ENCODE measurements around the gene SIGLEC10. TPM values are rescaled to one million over a fixed set of nuclear protein-coding genes. Genes with fewer than 3 reads are reported as not detected.
"Not testable (repeated sequence)": the region's sequence is repeated elsewhere in the genome, so short reads cannot be mapped to it uniquely, and the experiment has no call there.

The SIGLEC10 gene
- total RNA-seq, 4 donors from 2014 or later: 2.1 to 21.9 (median 7.3) TPM

DNA sequence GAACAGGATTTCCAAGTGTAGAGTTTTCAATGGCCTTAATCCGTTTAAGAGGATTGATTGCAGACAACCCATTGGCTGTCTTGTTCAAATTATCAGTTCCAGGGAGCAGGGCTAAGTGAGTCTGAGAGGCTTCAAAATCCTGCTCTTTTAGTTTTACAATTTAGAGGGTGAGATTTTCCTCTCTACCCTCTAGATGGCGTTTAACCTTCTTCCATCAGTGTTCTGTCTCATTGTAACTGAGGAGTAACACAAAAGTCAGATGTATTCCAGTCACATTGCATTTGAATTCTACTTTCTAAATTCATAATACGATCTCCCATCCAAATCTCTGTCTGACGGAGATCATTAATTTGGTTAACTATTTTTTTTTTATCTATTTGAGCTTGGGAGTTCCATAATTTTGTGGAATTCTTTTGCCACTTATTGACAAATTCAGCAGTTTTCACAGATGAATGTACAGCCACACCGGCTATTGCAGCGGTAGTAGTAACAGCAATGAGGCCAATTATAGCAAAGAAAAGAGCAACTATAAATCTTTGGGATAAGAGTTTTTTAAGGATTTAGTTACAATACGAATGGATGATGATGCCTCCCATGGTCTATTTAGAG lies 19.2 kb downstream of the SIGLEC10 start:
- WGBS, 2 donors: 35 to 40% methylated on average over 7 of the region's 7 CpGs
- H3K27ac ChIP-seq: no peak overlapping the region

DNA sequence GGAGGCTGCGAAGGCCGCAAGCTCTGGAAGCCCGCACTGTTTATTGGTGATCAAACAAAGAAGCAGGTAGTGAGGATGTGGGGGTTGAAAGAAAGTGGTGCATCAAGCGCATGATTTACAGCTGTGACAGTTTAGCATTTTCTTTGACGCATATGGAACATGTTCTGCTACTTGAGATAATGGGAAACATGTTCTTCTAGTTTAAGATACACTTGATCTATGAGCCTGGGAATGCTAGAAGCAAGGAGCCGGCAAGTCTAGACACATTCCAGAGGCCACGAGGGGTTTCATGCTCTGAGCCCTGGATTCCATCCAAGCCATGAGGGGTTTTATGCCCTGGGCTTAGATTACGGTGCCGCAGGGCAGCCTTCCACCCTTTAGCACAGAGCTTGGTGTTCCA lies 20.0 kb downstream of the SIGLEC10 start:
- H3K27me3 ChIP-seq; DNase-seq (ENCODE audit: low spot score in 2 of 2); H3K4me3 ChIP-seq; H3K27ac ChIP-seq; H3K36me3 ChIP-seq: not testable (repeated sequence)
- H3K9me3 ChIP-seq: peaks cover 0 to 10% (median 2%) of the 10 kb centered on the region in 4 donors
- peaks cover 0 to 15% (median 6%) of the 10 kb centered on the region in 4 donors for H3K4me1 ChIP-seq
- WGBS, 2 donors: 53 to 58% methylated on average over 9 of the region's 9 CpGs

More for the DNA sequence above, 19.2 kb downstream of the SIGLEC10 start:
- H3K4me1 ChIP-seq: peaks cover 0 to 15% (median 6%) of the 10 kb centered on the region in 4 donors
- H3K9me3 ChIP-seq: peaks cover 0 to 16% (median 2%) of the 10 kb centered on the region in 4 donors
- no peak for TF ChIP-seq POLR2A (IDR thresholded peaks at IDR 0.05)
- TF ChIP-seq, protein P1, sequence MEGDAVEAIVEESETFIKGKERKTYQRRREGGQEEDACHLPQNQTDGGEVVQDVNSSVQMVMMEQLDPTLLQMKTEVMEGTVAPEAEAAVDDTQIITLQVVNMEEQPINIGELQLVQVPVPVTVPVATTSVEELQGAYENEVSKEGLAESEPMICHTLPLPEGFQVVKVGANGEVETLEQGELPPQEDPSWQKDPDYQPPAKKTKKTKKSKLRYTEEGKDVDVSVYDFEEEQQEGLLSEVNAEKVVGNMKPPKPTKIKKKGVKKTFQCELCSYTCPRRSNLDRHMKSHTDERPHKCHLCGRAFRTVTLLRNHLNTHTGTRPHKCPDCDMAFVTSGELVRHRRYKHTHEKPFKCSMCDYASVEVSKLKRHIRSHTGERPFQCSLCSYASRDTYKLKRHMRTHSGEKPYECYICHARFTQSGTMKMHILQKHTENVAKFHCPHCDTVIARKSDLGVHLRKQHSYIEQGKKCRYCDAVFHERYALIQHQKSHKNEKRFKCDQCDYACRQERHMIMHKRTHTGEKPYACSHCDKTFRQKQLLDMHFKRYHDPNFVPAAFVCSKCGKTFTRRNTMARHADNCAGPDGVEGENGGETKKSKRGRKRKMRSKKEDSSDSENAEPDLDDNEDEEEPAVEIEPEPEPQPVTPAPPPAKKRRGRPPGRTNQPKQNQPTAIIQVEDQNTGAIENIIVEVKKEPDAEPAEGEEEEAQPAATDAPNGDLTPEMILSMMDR (IDR thresholded peaks at IDR 0.05): peak in 3 of 5 experiments; percentile 31 to 38 (median 38)
- H3K27me3 ChIP-seq: no peaks in the 10 kb centered on the region
- no peaks in the 10 kb centered on the region for H3K36me3 ChIP-seq
- no peak overlapping the region for H3K4me3 ChIP-seq
- DNase-seq (ENCODE audit: low spot score in 2 of 2): no peak

DNA sequence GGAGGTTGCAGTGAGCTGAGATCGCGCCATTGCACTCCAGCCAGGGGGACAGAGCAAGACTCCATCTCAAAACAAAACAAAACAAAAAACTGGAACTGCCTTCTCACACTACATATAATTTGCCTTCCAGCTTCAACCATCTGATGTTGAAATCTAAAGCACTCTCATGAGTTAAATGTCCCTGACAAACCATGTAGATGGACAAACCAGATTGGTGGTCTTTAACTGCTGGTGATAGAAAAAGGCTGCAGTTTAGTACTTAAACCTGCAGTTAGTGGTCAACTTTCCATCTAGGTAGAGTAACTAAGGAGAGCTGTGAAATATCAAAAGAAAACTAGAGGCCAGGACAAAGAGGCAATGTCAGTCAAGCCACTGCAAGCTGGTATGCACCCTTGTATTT lies 21.3 kb downstream of the SIGLEC10 start:
- Histone ChIP-seq H3K36me3 (no peaks in the 10 kb centered on the region), H3K9me3 (no peaks in the 10 kb centered on the region), H3K4me1 (peaks cover 0 to 15% (median 6%) of the 10 kb centered on the region in 4 donors), H3K4me3 (no peak overlapping the region), H3K27ac (no peak overlapping the region), H3K27me3 (no peaks in the 10 kb centered on the region)
- TF ChIP-seq POLR2A (IDR thresholded peaks at IDR 0.05): no peak
- TF ChIP-seq EP300 (IDR thresholded peaks at IDR 0.05): no peak
- TF ChIP-seq, protein P1 (IDR thresholded peaks at IDR 0.05): no peak
- WGBS, 2 donors: 97% methylated on average over 2 of the region's 2 CpGs
- DNase-seq (ENCODE audit: low spot score in 2 of 2): no peak

DNA sequence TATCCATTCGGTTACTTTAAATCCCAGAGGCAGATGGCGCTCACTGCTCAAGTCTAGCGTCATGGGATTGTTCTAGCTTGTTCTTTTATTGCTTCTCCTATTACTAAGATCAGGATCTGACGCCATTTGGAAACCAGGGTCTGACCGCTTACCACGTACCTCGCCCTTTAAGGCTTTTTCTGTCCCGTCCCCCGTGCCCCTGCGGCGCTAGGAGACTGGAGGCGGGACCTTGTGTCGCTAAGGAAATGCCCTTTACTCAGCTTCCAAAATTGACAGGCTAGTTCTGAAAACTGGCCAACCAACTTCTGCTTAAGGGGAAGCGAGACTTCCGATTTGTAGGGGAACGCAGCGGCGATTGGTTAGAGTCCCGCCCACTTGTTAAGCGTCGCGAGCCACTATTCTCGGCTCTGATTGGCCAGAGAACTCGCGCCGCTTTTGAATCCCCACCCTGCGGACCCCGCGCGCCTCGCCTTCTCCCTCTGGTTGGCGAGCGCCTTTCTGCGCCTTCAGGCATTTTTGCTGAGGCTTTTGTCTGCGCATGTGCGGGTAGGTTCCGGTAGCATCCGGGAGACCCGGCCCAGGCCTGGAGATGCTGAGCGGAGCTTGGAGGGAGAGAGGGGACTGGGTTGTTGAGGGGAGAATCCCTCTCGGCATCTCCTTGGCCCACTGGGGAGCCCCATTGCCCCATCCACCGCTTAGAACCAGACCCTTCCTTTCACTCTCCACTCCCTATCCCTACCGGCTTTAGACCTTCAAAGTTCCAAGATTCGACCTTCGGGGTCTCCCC lies 23.2 kb downstream of the SIGLEC10 start:
- H3K4me3 ChIP-seq: peak overlapping the region; percentile 26 to 48 (median 38)
- DNase-seq (ENCODE audit: low spot score in 2 of 2): peak; percentile 73 to 94
- H3K27ac ChIP-seq: peak overlapping the region; percentile 72 to 80 (median 74)
- 3 to 4% methylated on average over 45 of the region's 45 CpGs for WGBS, 2 donors
- no peaks in the 10 kb centered on the region for H3K9me3 ChIP-seq
- H3K4me1 ChIP-seq: peaks cover 0 to 15% (median 6%) of the 10 kb centered on the region in 4 donors
- no peaks in the 10 kb centered on the region for H3K36me3 ChIP-seq
- peak; percentile 65 to 72 for TF ChIP-seq EP300 (IDR thresholded peaks at IDR 0.05)
- no peak for TF ChIP-seq POLR2A (IDR thresholded peaks at IDR 0.05)
- TF ChIP-seq, protein P1 (IDR thresholded peaks at IDR 0.05): peak in 3 of 5 experiments; percentile 4 to 39 (median 24)
- H3K27me3 ChIP-seq: no peaks in the 10 kb centered on the region

DNA sequence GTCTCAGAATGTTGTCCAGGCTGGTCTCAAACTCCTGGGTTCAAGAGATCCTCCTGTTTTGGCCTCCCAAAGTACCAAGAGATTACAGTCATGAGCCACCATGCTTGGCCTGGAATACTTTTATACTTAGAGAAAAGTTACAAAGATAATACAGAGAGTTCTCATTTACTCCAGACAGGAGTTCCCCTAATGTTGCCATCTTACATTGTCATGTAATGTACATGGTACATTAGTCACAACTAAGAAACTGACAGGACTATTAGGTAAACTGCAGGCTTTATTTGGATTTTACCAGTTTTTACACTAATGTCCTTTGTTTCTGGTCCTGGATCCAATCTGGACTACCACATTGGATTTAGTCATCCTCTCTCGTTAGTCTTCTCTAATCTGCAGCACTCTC lies 24.7 kb downstream of the SIGLEC10 start:
- Histone ChIP-seq H3K4me3 (no peak overlapping the region), H3K27ac (no peak overlapping the region), H3K9me3 (no peaks in the 10 kb centered on the region), H3K36me3 (no peaks in the 10 kb centered on the region), H3K4me1 (peaks cover 0 to 15% (median 6%) of the 10 kb centered on the region in 4 donors), H3K27me3 (no peaks in the 10 kb centered on the region)
- TF ChIP-seq EP300 (IDR thresholded peaks at IDR 0.05) (no peak), POLR2A (IDR thresholded peaks at IDR 0.05) (no peak)
- TF ChIP-seq, protein P1 (IDR thresholded peaks at IDR 0.05): no peak
- DNase-seq (ENCODE audit: low spot score in 2 of 2): no peak
- 95 to 100% methylated on average over 1 of the region's 1 CpG for WGBS, 2 donors

All from tibial nerve (tissue), 4 donors.